ENCODE results near the gene MYO7A.

MYO7A gene

DNA sequence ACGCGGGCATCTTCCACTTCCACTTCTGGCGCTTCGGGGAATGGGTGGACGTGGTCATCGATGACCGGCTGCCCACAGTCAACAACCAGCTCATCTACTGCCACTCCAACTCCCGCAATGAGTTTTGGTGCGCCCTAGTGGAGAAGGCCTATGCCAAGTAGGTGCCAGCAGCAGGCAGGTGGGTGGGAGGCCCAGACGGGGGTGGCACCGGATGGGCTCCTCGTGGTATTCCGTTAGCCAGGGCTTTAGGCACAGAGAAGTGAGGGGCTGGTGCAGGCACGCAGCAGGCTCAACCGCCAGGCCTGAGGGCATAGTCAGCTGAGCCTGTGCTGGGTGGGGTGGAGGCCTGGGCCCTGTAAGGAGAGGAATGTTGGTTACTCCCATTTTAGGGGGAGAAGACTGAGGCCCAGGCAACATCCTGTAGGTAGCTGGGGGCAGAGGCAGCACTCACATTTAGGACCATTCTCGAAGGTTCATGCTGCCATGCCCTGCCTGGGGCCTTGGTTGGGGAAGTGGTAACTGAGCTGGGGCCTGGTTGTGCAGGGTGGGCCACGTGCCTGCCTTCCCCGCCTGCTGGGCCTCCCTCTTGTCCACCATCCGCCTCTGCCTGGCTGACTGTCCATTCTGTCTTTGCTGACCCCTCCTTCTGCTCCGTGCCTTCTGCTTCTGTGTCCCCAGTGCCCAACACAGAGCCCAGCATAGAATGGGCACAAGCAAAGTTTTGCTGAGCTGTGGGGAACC, 15.2 kb upstream of the MYO7A start:
- DNase-seq = no peak

DNA sequence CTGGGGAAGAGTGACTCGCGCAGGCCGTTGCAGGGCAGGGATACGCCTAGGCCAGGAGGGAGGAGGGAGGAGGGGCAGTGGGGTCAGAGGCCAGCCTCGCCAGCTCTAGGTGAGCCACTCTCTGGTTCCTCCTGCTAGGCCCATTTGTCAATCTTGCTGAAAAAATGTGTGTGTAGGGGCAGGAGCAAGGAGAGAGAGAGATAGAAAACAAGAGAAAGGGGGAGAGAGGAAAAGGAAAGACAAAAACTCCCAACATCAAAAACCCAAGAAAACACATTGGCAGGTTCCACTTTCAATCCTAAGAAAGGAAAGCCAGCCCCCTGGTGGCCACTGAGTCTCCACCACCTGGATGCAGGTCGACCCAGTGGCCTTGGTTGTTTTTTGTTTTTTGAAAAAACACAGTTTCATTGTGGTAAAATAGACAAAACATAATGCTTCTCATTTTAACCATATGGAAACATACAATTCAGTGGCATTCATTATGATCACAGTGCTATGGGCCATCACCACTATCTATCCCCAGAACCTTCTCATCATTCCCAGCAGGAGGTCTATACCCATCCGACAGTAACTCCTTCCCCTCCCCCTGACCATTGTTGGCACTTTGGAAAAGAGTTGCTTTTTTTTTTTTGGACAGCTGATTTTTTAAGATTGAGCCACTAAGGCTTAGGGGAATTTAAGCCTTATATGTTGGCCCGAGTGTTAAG, 14.5 kb upstream of the MYO7A start:
- peak; percentile 30 for DNase-seq

GRCh38 chr11:77114089-77114463, 14.0 kb upstream of the MYO7A start:
- no peak for DNase-seq

DNA sequence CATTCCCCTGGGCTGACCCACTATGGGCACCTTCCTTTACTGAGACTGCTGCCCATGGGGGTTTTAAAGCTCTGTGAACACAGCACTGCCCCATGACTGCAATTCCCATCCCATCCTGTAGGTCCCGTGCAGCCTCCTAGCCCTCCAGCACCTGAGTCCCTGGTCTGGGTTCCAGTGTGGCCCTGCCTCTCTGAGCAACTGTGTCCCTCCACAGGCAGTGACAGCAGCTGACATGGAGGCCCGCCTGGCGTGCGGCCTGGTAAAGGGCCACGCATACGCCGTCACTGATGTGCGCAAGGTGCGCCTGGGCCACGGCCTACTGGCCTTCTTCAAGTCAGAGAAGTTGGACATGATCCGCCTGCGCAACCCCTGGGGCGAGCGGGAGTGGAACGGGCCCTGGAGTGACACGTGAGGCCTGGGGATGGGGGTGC, 12.8 kb upstream of the MYO7A start:
- no peak for DNase-seq

GRCh38 chr11:77115956-77116355, 12.1 kb upstream of the MYO7A start:
- no peak for DNase-seq

- no peak for DNase-seq
Observed at GRCh38 chr11:77117492-77117891, 10.6 kb upstream of the MYO7A start.

GRCh38 chr11:77118086-77118485, 10.0 kb upstream of the MYO7A start:
- DNase-seq = no peak

DNA sequence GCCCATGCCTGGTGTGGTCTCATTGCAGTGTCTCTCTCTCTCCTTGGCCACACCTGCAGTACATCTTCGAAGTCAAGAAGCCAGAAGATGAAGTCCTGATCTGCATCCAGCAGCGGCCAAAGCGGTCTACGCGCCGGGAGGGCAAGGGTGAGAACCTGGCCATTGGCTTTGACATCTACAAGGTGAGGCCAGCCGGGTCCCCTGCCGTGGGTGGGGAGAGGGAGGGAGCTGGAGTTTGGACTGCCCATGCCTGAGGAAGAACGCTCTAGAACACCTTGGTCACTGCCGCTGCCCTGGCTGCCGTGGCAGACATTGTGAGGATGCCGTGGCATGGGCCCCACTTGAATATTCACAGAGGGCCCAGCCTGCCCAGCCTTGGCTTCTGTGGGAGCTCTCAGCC, 9.1 kb upstream of the MYO7A start:
- DNase-seq = no peak

- DNase-seq = no peak
Observed at GRCh38 chr11:77119531-77119936, 8.5 kb upstream of the MYO7A start.

- DNase-seq = no peak
Observed at GRCh38 chr11:77120571-77120970, 7.5 kb upstream of the MYO7A start.

- DNase-seq = no peak
Observed at GRCh38 chr11:77121096-77121640, 6.9 kb upstream of the MYO7A start.

- no peak for DNase-seq
Observed at GRCh38 chr11:77121876-77122575, 6.0 kb upstream of the MYO7A start.

GRCh38 chr11:77122576-77123212, 5.4 kb upstream of the MYO7A start:
- no peak for DNase-seq

- DNase-seq = no peak
Observed at GRCh38 chr11:77123591-77123990, 4.5 kb upstream of the MYO7A start.

DNA sequence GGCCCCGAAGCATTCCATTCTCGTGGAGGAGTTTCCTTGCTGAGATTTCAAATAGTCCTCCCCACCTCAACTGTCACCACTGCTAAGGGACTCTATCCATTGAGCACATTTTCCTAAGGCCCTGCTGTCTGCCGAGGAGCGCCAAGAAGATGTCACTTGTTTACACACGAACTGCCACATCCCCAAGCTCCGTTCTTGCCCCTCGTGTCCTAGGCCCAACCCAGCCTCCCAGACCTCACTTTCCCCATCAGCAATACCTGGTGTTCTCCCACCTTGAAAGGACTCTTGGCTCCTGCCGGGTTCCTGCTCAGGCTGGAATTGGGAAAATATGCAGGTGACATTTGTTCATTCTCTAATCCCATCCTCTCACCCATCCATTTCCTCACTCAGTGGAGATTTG, 4.0 kb upstream of the MYO7A start:
- no peak for DNase-seq

DNA sequence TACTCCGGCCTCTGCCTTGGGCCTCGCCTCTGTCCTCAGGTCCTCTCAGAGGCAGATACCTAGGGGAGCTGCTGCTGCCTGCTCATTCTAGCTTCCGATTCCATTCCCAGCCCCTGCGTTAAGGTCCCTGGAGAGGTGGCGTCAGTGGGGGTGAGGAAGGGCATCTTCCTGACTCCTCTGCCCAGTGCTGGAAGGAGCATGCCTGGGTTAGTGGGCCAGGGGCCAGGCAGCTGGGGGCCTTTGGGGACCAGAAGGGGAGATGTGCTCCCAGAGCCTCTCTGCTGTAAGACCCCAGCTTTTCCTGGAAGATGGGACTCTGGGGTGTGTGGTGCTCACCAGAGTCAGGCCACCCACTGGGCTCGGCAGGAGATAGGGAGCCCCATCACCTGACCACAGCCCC, 3.6 kb upstream of the MYO7A start:
- no peak for DNase-seq

DNA sequence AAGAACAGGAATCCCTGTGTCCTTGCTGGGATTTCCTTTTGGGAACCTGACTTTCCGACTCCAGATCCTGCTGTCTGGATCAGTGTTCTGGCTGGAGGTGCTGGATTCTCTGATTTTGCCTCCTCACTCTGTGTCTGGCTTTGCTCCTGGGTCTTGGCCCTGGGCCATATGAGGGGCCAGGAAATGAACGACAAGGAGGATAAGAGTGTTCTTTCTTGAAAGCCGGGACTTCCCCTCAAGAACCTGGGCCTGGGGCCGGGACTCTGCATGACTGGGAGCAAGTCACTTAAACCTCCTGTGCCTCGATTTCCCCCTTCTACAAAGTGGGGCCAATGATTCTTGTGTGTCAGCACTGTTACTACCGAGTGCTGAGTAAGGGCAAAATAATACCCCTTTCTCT, 2.9 kb upstream of the MYO7A start:
- no peak for DNase-seq

DNA sequence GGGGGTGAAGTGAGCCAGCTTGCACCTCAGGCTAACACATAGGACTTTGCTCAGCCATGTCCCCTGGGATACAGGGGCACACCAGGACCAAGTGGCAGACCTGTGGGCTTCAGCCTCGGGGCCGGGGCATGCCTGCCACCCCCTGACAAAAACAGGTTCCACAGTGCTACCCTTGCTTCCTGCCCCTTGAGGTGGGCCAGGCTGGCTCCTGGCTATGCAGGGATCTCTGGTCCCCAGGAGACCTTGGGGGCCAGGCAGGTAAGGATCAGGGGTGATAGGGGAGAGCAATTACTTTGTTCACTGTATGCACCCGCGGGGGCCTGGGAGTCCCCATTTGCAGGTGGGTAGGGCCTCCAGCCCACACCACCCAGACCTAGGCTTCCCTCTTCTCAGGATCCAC, 2.4 kb upstream of the MYO7A start:
- no peak for DNase-seq

DNA sequence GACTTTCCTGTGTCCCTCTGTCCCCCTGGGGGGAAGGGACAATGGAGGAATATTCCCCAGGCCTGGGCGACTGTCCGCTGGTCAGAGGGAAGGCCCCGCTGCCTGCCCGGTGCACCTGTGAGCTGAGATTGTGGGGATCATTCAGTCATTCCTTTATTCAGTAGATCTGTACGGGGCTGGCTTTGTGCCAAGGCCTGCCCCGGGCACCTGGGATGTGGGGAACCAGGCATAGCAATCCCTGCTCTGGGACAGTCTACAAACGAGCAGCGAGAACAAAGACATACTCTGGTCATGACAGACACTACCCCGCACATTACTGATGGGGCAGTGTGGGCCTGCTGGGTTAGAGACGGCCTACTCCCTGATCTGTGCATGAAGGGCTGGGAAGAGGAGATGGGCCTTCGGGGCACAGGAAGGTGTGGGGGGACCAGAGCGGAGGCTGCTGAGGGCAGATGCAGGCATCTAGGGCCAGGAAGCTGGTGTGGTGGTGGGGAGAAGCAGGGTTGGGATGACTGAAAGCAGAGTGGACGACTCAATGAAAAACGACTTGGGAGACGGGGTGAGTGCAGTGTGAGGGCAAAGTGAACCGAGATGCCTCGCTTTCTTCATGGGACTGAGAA, 1.8 kb upstream of the MYO7A start:
- DNase-seq = no peak

DNA sequence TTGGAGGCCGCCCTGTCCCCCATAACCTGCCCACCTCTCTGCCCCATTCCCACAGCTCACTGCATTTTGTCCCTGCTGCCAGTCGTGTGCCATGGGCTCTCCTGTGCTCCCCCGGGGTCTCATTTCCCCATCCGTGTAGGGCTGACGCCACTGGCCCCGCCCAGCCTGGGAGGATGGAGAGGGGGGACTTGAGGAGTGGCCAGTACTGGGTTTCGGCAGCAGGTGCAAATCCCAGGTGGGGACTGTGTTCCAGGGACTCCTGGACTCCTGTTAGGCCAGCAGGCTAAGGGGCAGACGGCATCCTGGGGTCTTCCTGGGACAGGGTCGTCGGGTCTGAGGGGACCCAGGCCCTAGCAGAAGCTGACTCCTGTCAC, 1.2 kb upstream of the MYO7A start:
- no peak for DNase-seq

DNA sequence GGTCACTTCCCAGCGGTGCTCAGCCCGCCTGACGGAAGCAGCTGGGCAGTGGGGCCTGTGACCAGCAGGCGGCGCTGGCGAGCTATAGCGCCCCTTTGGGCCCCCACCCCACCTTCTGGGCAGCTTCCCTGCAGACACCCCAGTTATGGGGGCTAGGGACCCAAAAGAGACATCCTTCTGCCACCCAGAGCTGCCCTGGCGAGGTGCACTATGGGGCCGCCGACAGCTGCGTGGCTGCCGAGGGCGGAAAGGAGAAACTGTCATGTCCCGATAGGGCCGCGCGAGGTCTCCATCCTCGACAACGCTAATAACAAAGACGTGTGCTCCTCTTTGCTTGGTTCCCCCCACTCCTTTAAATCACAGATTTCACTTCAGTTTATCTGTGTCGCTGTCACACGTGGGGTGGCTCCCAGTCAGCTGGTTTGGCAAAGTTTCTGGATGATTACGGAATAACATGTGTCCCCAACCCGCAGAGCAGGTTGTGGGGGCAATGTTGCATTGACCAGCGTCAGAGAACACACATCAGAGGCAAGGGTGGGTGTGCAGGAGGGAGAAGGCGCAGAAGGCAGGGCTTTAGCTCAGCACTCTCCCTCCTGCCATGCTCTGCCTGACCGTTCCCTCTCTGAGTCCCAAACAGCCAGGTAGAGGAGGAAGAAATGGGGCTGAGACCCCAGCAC, 673 bp upstream of the MYO7A start:
- peak; percentile 29 for DNase-seq
